SK-N-MC (cell line): ENCODE measurements around the gene PDCD10.

Source experiments
- EZH2 ChIP-seq: fragments of 200-600 bp; sonication (generic); IDR thresholded peaks from one replicate; pipeline ENCODE4 v1.6.1; 2017; ENCODE audit warnings: antibody characterized with exemption
- FOXP2 ChIP-seq: optimal IDR thresholded peaks from 2 replicates; pipeline ENCODE3; 2011; ENCODE audit warnings: mild to moderate bottlenecking, moderate library complexity; ENCODE audit not compliant: insufficient read depth; ENCODE audit errors: extremely low read length, control extremely low read depth
- POLR2AphosphoS5 ChIP-seq: IDR thresholded peaks from 2 replicates; pipeline ENCODE4 v1.6.1; 2012; ENCODE audit warnings: mild to moderate bottlenecking, low read depth, low read length, borderline replicate concordance

DNA sequence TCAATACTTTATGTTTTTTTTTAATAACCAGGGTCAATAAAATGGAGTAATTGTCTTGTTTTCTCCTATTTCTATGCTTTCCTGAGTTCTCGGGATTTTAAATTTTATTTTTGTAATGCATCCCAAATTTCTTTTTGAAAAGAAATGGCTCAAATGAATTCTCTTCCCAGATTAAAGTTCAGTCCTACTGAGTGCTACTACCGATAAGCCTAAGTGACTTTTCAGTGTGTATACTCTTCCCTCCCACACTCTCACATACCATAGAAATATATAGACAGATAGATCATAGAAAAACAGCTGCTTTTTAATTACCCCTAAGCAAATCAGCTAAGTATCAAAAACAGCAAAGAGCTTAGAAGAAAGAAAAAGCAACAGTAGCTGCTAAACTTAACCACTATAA, 2.3 kb upstream of the PDCD10 start:
- TF ChIP-seq EZH2: no peak
- TF ChIP-seq POLR2AphosphoS5: no peak
- no peak for TF ChIP-seq FOXP2
